Suprapubic skin (tissue), 4 donors: Measurements from ENCODE around the gene PRRT4. TPM values are rescaled to one million over a fixed set of nuclear protein-coding genes. Genes with fewer than 3 reads are reported as not detected.

Experiments
- DNase-seq, 2 donors: peaks; one replicate each; pipeline ENCODE4 v3.0.0-alpha.2; 2019; ENCODE audit warnings: low spot score in 2 of 2
- H3K27ac ChIP-seq: fragments of 200-600 bp; sonication (generic); one replicate; pipeline ENCODE4 v1.5.1; 2019
- H3K27me3 ChIP-seq: fragments of 200-600 bp; sonication (generic); one replicate; pipeline ENCODE4 v1.5.1; 2019
- H3K36me3 ChIP-seq: fragments of 200-600 bp; sonication (generic); one replicate; pipeline ENCODE4 v1.5.1; 2019
- H3K4me1 ChIP-seq: fragments of 200-600 bp; sonication (generic); one replicate; pipeline ENCODE4 v1.5.1; 2019
- H3K4me3 ChIP-seq: fragments of 200-600 bp; sonication (generic); one replicate; pipeline ENCODE4 v1.5.1; 2019; ENCODE audit warnings: mild to moderate bottlenecking
- H3K9me3 ChIP-seq: fragments of 200-600 bp; sonication (generic); one replicate; pipeline ENCODE4 v1.5.1; 2019
- EP300 ChIP-seq: sonication (generic); formaldehyde crosslinking; IDR thresholded peaks from one replicate; pipeline ENCODE4 v1.6.1; 2017; ENCODE audit warnings: antibody characterized with exemption
- POLR2A ChIP-seq, 2 donors: fragments of 450-650 bp; IDR thresholded peaks; one replicate each; pipeline ENCODE4 v1.6.1; 2017; ENCODE audit warnings: antibody characterized with exemption in 2 of 2, mild to moderate bottlenecking in 2 of 2, moderate library complexity in 2 of 2
- POLR2AphosphoS5 ChIP-seq, 3 donors: sonication (generic); formaldehyde crosslinking; IDR thresholded peaks; one replicate each; pipeline ENCODE4 v1.6.1; 2017; ENCODE audit warnings: antibody characterized with exemption in 3 of 3
- WGBS: methylation state at CpG from one replicate; pipeline ENCODE4 v1.1.5; 2018; 5-methylcytosine and 5-hydroxymethylcytosine counted together
- total RNA-seq, 4 donors: library from RNA; depleted of rRNA; stranded (reverse); fragments of >200 nt; gene quantifications; one replicate each; pipeline ENCODE4 v1.1.0, GENCODE V29; 2016
- TF ChIP-seq, protein P1 (sequence below), 2 donors: fragments of 200-600 bp in 1 of 2; fragments of 450-650 bp in 1 of 2; sonication (generic) in 1 of 2; IDR thresholded peaks; one replicate each; pipeline ENCODE4 v1.5.1; 2016 to 2019; ENCODE audit warnings: antibody characterized with exemption in 2 of 2, mild to moderate bottlenecking in 1 of 2, moderate library complexity in 1 of 2

The PRRT4 gene
- total RNA-seq, 4 donors from 2014 or later: 1.4 to 13.0 (median 6.4) TPM

DNA sequence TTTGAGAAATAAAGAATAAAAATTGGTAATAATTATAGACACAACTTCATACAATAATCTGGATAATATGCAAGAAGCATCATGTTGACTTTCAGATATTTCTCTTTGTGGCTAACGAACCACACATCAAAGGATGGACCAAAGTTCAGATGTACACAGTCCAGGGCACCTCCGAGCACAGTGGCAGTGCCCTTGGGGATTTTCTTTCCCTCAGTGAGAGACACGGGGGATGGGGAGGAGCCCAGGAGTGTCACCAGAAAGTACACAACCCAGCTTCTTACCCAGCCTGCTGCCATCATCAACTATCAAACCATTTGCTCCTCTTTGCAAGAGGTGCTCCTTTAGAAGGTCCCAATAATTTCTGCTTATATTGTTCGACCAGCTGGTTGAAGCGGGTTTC is 51.0 kb downstream of the PRRT4 start:
- WGBS: 87% methylated on average over 5 of the region's 5 CpGs

DNA sequence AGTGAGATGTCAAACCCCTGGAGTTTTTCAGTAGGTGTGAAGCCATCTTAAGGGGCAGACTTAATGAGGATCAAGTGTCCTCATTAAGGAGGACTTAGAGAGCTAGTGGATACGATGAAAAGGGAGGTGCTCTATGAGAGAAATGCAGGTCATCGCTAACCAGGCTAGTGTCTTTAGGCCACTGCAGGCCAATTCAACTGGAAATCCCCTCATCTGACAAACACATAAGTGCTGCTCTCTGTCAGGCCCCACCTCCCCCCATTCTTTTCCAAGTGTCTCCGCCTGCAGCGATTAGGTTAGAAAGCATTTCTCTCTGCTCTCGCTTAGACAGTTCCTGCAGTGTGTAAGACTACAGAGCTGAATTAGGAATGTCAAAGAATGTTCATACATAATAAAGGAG is 51.5 kb downstream of the PRRT4 start:
- Histone ChIP-seq H3K27me3 (no peaks in the 10 kb centered on the region), H3K9me3 (no peaks in the 10 kb centered on the region), H3K4me1 (no peaks in the 10 kb centered on the region), H3K4me3 (no peak overlapping the region), H3K27ac (no peak overlapping the region), H3K36me3 (peaks cover 83% of the 10 kb centered on the region)
- no peak for DNase-seq
- TF ChIP-seq, protein P1, sequence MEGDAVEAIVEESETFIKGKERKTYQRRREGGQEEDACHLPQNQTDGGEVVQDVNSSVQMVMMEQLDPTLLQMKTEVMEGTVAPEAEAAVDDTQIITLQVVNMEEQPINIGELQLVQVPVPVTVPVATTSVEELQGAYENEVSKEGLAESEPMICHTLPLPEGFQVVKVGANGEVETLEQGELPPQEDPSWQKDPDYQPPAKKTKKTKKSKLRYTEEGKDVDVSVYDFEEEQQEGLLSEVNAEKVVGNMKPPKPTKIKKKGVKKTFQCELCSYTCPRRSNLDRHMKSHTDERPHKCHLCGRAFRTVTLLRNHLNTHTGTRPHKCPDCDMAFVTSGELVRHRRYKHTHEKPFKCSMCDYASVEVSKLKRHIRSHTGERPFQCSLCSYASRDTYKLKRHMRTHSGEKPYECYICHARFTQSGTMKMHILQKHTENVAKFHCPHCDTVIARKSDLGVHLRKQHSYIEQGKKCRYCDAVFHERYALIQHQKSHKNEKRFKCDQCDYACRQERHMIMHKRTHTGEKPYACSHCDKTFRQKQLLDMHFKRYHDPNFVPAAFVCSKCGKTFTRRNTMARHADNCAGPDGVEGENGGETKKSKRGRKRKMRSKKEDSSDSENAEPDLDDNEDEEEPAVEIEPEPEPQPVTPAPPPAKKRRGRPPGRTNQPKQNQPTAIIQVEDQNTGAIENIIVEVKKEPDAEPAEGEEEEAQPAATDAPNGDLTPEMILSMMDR (IDR thresholded peaks at IDR 0.05): no peak
- TF ChIP-seq POLR2AphosphoS5 (IDR thresholded peaks at IDR 0.05) (no peak), EP300 (no peak), POLR2A (IDR thresholded peaks at IDR 0.05) (no peak)
- WGBS: 95% methylated on average over 5 of the region's 5 CpGs

More for the DNA sequence above, 51.0 kb downstream of the PRRT4 start:
- Histone ChIP-seq H3K27ac (no peak overlapping the region), H3K9me3 (no peaks in the 10 kb centered on the region), H3K4me1 (no peaks in the 10 kb centered on the region), H3K27me3 (no peaks in the 10 kb centered on the region), H3K4me3 (no peak overlapping the region), H3K36me3 (peaks cover 89% of the 10 kb centered on the region)
- no peak for DNase-seq
- TF ChIP-seq, protein P1 (IDR thresholded peaks at IDR 0.05): no peak
- TF ChIP-seq POLR2A (IDR thresholded peaks at IDR 0.05): no peak

DNA sequence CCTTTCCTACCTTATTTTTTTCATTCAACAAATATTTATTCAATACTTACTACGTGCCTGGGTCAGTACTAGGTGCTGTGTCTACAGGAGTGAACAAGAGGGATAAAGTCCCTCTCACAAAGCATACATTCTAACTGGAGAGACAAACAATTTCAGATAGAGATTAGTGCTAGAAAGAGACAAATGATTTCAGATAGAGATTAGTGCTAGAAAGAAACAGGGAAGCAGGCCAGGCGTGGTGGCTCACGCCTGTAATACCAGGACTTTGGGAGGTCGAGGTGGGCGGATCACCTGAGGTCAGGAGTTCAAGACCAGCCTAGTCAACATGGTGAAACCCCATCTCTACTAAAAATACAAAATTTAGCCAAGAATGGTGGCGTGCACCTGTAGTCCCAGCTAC is 52.4 kb downstream of the PRRT4 start:
- no peak for DNase-seq
- Histone ChIP-seq H3K27me3 (no peaks in the 10 kb centered on the region), H3K4me3 (no peak overlapping the region), H3K27ac (no peak overlapping the region), H3K36me3 (peaks cover 79% of the 10 kb centered on the region), H3K9me3 (no peaks in the 10 kb centered on the region), H3K4me1 (no peaks in the 10 kb centered on the region)
- 94% methylated on average over 6 of the region's 6 CpGs for WGBS
- no peak for TF ChIP-seq POLR2AphosphoS5 (IDR thresholded peaks at IDR 0.05)

DNA sequence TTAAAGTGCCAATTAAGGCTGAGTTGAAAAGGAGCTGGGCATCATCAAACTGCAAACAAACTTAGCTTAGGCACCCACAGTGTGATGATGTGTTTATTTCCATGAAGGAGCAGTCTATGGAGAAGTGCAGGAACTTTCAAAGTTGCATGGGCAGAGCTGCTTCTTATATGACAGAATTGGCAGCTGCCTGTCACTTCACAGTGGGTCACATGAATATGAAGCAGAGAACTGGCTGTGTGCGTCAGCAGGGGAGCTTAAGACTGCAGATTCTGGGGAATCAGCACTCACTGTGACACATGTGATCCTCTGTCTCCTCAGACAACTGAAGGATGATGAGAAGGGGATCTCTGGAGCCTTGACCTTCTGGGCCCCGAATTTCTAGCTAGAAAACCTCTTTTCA is 54.4 kb downstream of the PRRT4 start:
- Histone ChIP-seq H3K27ac (no peak overlapping the region), H3K4me3 (no peak overlapping the region), H3K4me1 (no peaks in the 10 kb centered on the region), H3K27me3 (no peaks in the 10 kb centered on the region), H3K9me3 (no peaks in the 10 kb centered on the region), H3K36me3 (peaks cover 67% of the 10 kb centered on the region)
- WGBS: 91% methylated on average over 2 of the region's 2 CpGs
- TF ChIP-seq POLR2AphosphoS5 (IDR thresholded peaks at IDR 0.05): no peak
- TF ChIP-seq EP300: no peak
- TF ChIP-seq, protein P1 (IDR thresholded peaks at IDR 0.05): no peak
- TF ChIP-seq POLR2A (IDR thresholded peaks at IDR 0.05): no peak
- no peak for DNase-seq

DNA sequence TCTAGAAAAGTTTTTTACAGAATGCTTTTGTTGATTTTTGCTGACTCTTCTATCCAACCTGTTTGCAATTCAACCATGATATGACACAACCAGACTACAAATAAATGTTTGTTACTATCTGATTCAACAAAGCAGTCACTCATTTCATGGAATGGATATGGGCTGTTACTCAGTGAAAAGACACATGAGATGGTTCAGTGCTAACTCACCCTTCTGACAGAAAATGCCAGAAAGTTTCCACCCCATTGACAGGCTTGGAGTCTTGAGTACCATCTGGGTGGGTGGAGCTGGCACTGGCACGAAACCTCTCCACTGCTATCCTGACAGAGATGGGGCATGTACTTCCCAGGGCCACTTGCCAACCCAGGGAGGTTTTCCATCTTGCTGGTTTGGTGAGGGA is 57.3 kb downstream of the PRRT4 start:
- H3K27me3 ChIP-seq: no peaks in the 10 kb centered on the region
- TF ChIP-seq, protein P1 (IDR thresholded peaks at IDR 0.05): no peak
- no peak for TF ChIP-seq POLR2A (IDR thresholded peaks at IDR 0.05)
- no peak for TF ChIP-seq POLR2AphosphoS5 (IDR thresholded peaks at IDR 0.05)
- TF ChIP-seq EP300: no peak
- H3K9me3 ChIP-seq: no peaks in the 10 kb centered on the region
- no peak overlapping the region for H3K27ac ChIP-seq
- WGBS: 83% methylated on average over 1 of the region's 1 CpG
- no peak for DNase-seq
- H3K4me3 ChIP-seq: no peak overlapping the region
- H3K36me3 ChIP-seq: peaks cover 38% of the 10 kb centered on the region
- peaks cover 3% of the 10 kb centered on the region for H3K4me1 ChIP-seq

DNA sequence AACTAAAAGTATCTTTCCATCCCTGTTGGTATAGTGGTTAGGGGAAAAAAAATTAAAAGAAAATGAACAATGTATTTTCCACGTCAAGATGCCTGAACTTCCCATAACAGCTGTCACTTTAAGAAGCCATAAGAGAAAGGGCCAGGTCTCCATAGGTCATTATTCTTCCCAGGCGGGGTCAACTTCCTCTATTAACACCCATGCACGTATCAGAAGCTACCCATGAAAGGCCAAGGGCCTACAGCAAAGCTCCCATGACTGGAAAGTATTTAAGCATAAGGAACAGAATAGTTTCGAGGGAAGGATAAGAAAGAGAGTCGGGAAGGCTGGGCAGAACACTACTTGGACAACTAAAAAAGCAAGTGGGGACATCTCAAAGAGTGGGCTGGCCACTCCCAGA is 57.8 kb downstream of the PRRT4 start:
- Histone ChIP-seq H3K4me3 (no peak overlapping the region), H3K4me1 (peaks cover 9% of the 10 kb centered on the region), H3K9me3 (no peaks in the 10 kb centered on the region), H3K27me3 (no peaks in the 10 kb centered on the region), H3K36me3 (peaks cover 35% of the 10 kb centered on the region), H3K27ac (no peak overlapping the region)
- DNase-seq: no peak
- TF ChIP-seq, protein P1 (IDR thresholded peaks at IDR 0.05): no peak
- TF ChIP-seq POLR2AphosphoS5 (IDR thresholded peaks at IDR 0.05) (no peak), EP300 (no peak), POLR2A (IDR thresholded peaks at IDR 0.05) (no peak)
- WGBS: 78% methylated on average over 5 of the region's 5 CpGs
